ENCODE data around the gene ARRDC4.
"Not testable (repeated sequence)": the region's sequence is repeated elsewhere in the genome, so short reads cannot be mapped to it uniquely, and the experiment has no call there.

ARRDC4 gene

DNA sequence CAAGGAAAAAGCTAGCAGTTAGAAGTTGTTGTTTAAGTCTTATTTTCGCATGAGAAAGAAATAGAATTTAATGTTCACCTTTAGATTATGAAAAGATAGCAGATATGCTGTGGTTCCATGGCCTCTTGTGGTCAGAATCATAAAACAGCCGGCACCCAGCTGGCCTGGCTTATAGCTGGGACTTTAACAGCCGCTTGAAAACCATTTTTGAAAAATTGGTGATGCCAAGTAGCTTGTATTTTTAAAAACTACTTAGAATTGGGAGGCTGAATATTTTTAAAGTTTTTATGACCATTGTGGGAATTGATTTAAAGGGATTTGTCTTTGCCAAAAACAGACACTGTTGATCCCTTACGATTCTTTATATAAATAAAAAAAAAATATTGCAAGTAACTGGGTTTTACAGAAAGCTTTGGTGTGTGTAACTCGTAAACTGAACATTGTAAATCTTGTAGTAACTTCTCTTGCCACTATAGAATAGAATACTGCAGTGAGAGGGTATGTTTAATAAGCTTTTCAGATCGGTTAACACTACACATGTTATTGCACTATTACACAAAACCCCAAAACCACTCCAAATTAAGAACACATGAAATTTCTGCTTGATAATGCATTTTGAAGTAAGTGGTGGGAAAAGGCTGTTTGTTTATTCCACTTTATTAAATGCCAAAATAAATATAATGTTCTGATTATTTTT, 6.6 kb downstream of the ARRDC4 start:
- DNase-seq: no peak

DNA sequence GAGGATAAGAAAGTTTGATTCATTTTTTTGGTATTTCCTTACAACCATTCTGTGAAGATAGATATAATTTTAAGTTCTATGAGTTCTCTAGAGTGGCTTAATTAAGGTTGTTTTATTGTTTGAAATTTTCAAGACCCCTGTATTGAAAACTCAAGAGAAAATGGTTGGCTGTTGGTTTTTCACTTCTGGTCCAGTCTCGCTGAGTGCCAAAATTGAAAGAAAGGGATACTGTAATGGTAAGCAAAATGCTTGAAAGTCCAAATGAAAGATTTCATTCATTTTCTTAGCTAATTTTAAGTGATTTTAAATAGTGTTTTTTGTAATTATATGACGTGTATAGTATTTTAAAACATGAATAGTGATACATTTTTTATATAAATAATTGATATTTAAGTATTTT, 7.4 kb downstream of the ARRDC4 start:
- DNase-seq: no peak

DNA sequence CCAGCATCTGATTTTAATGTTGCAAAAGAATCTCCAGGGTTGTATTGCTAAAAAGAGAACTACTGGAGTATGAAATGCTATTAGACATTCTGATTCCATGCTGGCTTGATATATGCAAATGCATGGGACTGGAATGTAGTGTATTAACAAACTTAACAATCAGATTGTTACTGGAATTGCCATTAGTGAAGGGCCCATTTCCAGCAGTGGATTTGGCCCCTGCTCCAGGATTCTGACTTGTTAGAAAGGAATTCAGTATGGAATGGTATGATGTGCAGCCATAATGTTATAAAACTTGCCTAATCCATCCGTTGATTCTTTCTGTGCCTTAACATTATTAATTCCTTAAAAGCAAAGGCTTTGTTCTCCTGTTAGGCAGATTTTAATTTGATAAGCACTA, 7.9 kb downstream of the ARRDC4 start:
- DNase-seq: no peak

DNA sequence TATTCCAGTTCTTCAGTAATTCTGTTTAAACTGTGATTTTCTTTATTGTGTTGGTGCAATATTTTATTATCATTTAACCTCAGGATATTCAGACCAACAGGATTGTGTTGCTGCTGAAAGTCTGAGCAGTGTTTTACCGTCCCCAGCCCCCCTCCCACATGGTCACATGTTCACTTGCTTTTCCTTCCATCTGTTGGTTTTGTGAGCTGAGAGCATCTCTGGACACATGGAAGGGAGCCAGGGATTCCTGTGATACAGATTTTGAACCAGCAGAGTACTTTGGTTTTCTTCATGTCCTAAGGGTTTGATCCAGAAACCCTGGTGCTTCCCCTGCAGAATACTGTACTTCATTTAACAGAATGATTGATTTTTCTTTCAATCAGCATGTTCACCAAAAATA, 11.9 kb downstream of the ARRDC4 start:
- no peak for DNase-seq

DNA sequence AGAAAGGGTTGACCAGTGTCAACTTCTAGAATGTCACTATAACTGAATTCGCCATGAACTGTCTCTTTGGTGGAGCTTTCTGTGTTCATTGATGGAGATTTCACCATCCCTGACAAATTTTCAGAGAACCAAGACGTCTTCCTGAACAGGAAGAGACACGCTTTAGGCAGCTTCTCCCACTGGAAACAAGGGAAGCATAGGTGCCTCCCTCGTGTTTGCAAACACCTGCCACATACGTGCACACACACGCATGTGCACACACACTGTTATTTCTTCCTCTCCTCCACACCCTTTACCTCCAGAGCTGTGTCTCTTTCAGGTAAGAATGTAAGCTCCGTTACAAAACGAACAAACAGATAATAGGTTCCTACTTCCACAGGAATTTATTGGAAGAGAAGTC, 15.6 kb downstream of the ARRDC4 start:
- no peak for DNase-seq

DNA sequence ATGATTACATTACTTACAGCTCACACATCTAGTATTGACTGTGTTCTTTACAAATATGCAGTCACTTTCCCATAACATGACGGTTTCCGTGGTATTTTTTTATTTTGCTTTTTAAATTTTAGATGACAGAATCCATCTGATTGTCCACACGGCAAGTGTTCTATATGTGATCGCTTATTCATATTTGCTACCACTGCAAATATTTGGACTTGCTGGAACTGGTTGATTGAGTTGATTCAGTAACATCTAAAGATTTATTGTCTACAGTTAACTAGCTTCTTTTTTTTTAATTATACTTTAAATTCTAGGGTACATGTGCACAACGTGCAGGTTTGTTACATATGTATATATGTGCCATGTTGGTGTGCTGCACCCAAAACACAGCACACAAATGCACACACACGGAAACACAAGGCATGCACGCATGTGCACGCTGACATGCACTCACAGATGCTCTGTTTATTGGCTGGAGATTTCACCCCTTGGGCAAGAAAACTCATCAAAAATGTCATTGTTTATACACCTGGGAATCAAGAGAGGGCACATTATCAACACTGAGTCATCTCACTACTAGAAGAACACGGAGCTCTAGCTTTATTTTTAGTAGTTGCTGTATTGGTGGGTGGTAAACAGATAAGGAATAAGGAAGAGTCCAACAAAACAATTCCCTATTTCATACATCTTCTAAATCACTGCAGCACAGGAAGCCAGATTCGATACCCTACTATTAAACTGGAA, 16.4 kb downstream of the ARRDC4 start:
- DNase-seq: no peak

DNA sequence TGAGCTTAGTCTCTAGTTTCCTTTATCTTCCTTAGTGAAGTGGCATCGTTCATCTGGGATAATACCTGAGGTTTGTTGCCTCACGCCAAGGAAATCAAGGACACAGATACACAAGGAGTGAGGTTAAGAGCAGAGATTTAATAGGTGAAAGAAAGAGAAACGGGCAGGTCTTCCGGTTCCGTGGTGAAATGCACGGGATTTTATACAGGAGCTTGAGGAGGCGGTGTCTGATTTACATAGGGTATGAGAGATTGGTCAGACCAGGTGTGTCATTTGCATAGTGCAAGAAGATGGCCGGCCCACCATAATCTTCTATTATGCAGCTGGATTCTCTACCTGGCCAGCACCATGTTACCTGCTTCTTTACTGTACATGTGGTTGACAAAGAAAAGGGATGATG, 17.2 kb downstream of the ARRDC4 start:
- no peak for DNase-seq

DNA sequence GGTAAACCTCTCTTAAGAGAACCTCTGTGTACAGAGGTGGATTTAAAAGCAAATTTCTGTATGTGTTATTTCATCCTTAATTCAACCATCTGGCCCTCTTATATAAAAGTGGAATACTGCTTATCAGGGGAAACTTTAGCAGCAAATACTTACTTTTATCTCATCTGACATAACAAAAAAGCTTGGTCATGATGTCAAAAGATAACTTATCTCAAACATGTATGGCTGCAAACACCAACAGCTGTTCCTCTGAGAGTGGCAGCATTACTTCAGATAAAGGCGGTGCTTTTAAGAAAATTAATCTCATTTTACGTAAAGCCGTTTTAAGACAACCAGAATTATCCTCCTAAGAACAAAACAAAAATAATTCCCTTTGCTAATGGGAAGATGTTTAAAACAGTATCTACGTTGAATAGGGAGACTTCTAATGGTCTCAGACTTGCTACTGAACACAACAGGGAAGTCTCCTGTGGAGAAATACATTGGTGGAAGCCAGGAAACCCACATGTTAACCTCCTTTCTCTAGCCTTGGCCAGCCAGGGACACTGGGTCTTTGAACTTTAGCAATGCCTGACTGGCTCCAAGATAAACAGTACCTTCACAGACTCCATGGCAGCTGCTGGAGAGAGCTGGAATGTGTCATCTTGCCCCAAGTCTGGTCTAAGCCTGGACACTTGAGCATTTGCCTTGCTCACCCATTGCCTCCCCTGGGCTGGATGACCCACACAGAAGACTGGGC, 18.1 kb downstream of the ARRDC4 start:
- no peak for DNase-seq

DNA sequence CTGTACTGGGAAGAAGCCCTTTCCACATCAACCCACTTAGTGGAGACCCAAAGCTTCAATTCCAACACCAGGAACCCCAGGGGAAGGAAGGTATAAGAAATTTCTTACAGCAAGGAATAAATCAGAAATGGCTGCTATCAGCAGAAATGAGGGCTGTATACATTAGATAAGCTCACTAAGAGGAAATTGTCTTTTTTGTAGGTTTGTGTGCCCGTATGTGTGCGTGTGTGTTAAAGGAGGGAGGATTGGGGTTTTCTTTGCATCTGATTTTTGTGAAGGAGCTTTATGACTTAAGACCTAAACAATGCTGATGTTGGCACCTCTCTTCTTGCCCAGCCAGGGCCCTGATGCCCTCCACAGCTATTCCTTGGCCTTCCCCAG, 18.6 kb downstream of the ARRDC4 start:
- no peak for DNase-seq

DNA sequence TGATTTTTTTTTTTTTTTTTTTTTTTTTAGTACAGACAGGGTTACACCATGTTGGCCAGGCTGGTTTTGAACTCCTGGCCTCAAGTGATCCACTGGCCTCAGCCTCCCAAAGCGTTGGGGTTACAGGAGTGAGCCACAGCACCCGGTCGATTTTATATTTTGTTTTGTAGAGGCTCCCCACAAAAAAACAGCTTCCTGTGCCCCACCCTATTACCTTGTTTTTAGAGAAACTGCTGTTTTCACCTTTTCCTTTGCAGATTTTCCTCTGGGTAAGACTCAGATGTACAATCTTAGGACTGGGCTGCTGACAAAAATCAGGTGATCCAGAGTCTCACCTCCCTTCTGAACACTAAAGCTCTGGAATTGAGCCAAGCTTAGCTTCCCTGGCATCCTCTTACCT, 20.6 kb downstream of the ARRDC4 start:
- no peak for DNase-seq

DNA sequence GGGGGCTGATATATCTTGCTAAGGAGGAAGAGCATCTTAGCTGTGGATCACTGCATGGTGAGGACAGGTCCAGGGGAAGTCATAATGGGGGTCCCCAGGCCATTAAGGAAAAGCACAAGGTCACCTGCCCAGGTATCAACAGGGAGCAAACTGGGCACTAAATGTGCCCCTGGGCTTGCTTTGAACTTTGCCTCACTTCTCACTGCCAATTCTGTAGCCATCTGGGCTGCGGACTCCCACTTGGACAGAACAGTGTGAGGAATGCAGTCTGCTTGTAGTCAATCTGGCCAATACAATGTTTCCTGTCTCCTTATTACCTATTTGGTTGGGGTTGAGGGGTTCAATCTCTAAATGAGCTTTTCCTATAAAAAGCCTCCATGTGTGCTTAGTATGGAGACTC, 21.3 kb downstream of the ARRDC4 start:
- no peak for DNase-seq

DNA sequence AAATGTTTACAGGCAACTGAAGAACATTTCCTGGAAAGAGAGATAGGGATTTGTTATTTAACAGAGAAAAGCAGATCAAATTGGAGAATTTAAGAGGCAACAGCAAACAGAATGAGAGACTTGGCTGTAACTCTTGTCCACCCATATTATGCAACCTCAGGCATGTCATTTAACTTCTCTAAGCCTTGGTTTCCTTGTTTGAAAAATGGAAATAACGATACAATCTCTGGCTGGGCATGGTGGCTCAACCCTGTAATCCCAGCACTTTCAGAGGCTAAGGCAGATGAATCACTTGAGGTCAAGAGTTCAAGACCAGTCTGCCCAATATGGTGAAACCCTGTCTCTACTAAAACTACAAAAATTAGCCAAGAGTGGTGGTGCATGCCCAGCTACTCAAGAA, 23.7 kb downstream of the ARRDC4 start:
- no peak for DNase-seq

DNA sequence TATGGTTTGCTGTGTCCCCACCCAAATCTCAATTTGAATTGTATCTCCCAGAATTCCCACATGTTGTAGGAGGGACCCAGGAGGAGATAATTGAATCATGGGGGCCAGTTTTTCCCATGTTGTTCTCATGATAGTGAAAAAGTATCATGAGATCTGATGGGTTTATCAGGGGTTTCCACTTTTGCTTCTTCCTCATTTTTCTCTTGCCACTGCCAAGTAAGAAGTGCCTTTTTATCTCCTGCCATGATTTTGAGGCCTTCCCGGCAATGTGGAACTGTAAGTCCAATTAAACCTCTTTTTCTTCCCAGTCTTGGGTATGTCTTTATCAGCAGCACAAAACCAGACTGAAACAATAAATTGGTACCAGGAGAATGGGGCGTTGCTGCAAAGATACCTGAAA, 25.5 kb downstream of the ARRDC4 start:
- DNase-seq: not testable (repeated sequence)

DNA sequence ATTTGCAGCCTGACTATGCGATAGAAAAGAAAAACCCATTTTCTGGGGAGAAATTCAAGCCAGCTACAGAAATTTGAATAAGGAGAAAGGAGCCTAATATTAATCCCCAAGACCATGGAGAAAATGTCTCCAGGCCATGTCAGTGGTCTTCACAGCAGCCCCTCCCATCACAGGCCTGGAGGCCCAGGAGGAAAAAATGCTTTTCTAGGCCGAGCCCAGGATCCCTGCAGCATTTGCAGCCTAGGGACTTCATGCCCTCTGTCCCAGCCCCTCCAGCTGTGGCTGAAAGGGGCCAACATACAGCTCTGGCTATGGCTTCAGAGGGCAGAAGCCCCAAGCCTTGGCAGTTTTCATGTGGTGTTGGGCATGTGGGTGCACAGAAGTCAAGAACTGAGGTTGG, 26.3 kb downstream of the ARRDC4 start:
- DNase-seq: no peak

DNA sequence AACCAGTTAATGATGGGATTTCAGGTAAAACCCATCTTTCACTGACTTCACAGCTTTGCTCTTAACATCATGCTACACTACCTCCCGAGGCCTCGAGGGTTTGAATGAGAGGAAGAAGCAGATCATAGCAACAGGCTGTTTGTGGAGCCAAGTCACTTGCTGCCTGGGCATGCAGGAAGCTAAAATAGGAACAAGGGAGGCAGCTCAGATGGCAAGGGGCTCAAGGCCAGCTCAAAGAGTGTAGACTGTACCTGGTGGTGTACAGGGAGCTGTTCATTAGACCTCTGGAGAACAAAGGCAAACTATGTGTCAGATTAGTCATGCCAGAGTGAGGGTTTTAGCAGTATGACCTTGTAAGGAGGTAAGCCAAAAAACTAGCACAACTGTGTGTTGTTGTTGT, 28.8 kb downstream of the ARRDC4 start:
- no peak for DNase-seq

DNA sequence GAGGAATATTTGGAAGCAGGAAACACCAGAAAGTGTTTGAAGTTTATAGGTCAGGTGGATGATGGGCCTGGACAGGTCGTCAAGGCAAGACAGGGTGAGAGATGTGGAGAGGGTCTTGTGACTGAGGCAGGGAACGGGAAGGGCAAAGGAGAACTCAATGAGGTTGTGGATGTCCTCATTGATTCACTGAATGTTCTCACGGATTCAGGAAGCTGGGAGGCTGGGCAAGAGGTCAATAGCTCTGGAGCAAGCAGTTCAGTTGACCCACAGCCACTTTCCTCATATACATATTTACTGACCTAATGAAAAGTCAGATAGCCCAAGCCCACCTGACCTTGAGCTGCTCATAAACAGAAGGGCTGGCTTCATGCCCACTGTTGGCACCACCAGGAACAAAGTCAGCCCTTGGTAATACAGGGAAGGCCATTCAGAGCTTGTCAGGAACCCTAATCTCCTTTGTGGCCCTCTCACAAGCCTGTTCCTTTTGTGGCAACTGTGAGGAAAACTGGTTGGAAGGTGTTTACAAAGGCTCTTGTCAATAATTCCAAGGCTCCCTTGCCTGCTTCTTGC, 31.6 kb downstream of the ARRDC4 start:
- no peak for DNase-seq

DNA sequence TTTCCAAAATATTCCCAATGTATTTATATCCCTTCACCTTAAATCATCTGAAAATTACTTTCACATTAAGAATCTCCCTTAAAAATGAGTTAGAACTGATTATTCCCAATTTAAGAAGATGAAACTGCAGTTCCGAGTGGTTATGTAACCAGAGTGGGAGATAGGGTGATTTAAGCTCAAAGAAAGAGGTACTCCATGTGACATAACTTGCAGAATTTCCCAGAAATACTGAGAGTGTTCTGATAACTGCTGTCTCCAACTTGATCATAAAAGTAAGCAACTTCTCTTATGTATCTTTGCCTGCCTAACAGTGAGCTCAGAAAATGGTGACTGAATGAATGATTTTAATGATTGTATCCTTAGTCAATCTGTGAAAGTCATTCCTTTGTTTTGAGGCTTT, 32.3 kb downstream of the ARRDC4 start:
- no peak for DNase-seq

DNA sequence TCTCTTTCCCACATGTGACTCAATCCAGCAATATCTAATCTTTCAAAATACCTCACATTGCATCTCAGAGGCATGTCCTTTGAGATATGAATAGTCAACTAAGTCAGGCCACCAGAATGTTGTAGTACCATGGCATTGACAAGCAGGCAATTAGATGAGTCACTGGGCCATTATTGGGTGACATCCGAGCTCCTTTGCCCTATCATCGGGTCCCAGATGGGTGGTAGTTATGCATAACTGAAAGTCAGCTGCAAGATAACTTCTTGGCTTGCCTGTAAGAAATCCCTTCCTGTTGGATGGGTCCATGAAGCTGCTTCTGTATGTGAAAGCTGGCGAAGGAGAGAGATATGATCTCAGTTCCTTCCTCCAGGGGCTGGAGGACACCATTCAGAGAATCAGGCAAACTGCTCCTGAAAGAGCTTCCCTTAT, 32.8 kb downstream of the ARRDC4 start:
- DNase-seq: no peak

DNA sequence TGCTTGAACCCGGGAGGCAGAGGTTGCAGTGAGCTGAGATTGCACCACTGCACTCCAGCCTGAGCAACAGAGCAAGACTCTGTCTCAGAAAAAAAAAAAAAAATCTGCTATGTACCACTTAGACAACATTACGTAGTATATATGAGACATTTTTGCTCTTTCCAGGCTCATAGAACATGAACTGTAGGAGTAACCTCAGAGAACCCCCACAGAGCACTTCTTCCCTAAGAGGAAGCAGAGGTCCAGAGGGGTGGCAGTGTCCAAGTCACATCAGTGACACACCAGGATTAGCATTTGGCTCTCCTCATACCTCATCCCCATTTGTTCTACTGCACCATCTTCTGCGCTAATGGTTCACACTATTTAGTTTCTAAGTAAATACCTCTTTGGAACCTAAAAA, 33.7 kb downstream of the ARRDC4 start:
- DNase-seq: no peak

DNA sequence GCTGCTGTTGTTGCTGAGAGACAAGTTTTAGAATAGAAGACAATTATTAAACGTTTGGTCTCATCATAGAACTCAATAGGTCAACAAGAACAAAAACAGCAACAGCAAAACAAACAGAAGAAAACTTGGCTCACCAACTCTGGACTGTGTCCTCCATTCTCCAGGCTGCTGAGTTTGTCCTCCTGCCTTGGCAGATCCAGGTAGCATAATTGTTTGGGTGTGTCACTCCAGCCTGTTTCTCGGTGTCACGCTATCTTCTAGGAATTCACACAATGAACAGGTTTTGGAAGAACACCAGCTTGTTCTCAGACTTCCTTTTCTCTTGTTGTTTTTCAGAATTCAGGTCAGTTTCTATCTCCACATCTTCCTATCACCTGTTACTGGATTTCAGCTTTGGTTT, 34.7 kb downstream of the ARRDC4 start:
- no peak for DNase-seq

DNA sequence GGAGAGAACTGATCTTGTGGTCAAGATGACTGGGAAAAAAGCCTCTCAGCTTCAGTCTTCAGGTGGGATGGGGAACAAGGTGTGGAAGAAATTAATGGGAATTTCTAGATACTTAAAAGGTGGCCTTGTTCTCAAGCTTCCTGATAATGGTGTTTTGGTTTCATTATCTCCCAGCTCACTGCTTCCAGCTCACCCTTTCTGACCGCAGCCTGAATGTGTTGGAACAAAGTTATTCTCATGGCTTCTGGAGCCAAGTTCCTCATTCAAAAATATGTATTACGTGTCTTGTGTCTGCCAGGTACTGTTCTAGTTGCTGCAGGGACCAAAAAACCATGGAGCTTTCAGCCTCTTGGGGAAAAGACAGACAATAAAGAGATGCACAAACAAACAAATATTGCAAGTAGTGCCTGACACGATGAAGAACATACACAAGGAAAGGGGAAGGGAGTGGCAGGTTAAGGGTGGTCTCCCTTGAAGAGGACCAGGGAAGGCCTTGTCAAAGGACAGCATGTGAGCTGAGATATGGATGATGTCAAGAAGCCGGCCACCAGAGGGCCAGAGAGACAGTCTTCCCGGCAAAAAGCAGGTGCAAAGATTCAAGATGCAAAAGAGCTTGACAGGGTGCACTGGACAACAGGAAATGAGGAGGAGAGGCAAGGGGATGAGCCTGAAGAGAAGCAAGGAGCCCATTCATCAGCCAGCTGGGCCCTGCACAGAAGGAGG, 35.5 kb downstream of the ARRDC4 start:
- no peak for DNase-seq

DNA sequence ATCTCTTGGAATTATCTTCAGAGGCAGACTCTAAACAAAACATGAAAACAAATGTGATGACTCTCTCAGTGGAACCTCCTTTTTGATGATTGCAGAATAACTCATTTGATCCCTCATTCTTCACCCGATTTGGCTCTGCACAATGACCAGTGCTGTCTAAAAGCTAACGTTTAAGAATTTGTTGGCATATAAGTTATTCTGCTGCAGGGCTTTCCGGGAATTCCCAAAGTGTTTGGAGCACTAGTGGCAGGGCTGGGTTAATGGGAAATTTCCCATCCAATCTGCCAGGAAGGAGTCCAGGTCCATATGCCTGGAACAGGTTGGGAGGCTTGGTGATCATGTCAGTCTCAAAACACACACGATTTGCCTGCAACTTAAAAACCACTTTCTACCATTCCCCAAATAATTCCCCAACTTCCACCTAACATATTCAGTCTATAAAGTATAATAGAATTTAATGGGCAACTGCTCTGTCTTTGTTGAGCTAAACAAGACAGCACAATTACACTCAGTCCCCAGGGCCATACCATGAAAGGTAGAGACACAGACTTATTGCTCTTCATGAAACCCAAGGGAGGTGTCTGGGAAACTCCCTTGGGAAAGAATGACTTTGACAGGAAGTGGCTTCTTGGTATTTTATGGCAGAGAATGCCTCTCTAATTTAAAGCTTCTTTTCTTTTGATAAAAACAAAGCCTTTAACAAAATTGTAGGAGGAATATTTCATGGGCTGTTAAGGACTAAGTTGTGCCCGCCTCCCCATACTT, 38.0 kb downstream of the ARRDC4 start:
- no peak for DNase-seq
